Subcutaneous adipose tissue (tissue), 4 donors: ENCODE measurements around the gene OSBPL3. TPM values are rescaled to one million over a fixed set of nuclear protein-coding genes. Genes with fewer than 3 reads are reported as not detected.

Experiments used
- total RNA-seq, 4 donors: library from RNA; depleted of rRNA; stranded (reverse); fragments of >200 nt; gene quantifications; one replicate each; pipeline ENCODE4 v1.1.0, GENCODE V29; 2016
- TF ChIP-seq, protein P1 (sequence below): fragments of 450-650 bp; IDR thresholded peaks from one replicate; pipeline ENCODE4 v1.5.1; 2016; ENCODE audit warnings: low read depth, mild to moderate bottlenecking, control low read depth, antibody characterized with exemption, moderate library complexity

Gene OSBPL3
- total RNA-seq, 4 donors from 2014 or later = 4.9 to 33.1 (median 9.4) TPM

DNA sequence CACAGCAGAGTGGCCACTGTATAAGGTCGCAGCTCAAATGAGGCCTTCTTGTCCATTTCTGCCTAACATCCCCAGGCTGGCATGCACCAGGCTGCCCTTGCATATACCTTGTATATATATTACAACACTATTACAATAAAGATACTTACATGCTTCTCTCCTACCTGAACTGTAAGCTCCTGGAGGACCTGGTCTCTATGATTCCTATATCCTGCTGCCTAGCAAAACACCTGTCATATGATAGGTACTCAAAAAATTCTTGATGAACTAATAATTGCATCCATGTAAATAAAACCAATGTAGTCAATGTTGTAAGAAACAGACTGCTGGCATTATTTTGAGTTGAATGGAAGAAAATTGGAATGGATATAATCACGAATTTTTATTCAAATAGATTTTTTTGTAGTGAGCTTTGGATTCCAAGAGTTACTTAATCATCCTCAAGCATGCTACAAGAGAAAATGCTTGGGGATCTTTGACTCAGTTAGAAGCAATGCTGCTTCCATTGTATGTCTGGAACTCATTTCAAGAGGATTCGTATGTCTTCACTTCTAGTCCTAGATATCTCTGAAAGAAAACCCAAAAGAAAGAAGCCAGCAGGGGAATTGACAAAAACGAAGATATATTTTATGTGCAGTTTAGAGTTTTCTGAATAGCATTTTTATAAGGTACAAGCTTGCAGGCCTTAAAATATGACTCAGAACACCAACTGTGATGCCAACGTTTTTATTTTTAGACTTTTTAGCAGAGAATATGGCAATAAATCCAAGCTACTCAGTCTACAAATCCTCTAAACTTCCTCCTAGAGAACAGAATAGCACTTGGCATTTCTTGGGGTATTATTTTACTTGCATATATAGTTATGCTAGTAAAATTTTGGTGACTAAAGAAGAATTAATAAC, 53.1 kb downstream of the OSBPL3 start:
- TF ChIP-seq, protein P1, sequence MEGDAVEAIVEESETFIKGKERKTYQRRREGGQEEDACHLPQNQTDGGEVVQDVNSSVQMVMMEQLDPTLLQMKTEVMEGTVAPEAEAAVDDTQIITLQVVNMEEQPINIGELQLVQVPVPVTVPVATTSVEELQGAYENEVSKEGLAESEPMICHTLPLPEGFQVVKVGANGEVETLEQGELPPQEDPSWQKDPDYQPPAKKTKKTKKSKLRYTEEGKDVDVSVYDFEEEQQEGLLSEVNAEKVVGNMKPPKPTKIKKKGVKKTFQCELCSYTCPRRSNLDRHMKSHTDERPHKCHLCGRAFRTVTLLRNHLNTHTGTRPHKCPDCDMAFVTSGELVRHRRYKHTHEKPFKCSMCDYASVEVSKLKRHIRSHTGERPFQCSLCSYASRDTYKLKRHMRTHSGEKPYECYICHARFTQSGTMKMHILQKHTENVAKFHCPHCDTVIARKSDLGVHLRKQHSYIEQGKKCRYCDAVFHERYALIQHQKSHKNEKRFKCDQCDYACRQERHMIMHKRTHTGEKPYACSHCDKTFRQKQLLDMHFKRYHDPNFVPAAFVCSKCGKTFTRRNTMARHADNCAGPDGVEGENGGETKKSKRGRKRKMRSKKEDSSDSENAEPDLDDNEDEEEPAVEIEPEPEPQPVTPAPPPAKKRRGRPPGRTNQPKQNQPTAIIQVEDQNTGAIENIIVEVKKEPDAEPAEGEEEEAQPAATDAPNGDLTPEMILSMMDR = no peak

DNA sequence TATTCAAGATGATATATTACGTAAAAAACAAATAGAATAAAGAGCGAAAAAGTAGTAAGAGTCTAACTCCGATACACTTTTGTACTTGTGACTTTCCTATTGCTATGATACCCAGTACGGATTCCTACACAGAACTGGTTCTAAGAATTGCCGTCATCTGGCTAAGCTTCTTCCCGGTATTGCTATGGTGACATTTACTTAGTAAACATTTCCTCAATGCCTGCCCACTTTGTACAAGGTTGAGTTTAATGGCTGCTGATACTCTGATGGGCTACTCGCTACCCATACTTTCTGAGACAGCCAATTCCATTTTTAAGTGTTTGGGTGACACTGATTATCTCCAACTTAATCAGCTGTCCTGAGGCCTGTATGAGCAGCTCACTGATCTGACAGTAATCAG, 55.6 kb downstream of the OSBPL3 start:
- TF ChIP-seq, protein P1 = no peak

DNA sequence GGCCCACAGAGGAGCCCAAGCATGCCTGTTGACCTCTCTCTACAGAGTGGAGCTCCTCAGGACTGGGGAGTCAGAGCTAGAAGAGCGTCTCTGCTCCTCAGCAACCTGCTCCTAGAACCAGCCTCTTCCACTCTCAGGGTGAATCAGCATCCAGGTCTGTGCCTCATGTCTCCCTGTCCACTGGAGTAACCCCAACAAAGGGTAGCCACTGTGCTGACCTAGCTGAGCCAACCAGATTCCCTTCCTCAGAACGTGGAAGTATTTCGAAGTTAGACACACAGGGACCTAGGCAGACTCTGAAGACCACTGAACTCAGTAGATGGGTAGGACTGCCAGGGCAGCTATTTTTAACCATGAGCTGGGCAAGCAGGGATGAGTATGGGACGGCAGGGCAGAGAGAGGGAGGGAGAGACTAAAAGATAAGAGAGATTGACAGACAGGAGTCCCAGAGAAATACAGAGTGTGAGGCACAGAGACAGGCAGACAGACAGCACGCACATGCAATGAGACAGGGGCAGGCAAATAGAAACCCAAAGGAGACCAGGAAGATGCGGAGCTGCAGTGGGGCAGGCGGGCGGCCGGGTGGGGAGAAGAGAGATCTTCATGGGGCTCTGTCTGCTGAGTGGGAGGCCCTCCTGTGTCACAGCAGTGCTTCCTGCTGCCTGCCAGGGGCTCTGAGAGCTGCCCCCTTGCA, 56.7 kb downstream of the OSBPL3 start:
- TF ChIP-seq, protein P1 = no peak

DNA sequence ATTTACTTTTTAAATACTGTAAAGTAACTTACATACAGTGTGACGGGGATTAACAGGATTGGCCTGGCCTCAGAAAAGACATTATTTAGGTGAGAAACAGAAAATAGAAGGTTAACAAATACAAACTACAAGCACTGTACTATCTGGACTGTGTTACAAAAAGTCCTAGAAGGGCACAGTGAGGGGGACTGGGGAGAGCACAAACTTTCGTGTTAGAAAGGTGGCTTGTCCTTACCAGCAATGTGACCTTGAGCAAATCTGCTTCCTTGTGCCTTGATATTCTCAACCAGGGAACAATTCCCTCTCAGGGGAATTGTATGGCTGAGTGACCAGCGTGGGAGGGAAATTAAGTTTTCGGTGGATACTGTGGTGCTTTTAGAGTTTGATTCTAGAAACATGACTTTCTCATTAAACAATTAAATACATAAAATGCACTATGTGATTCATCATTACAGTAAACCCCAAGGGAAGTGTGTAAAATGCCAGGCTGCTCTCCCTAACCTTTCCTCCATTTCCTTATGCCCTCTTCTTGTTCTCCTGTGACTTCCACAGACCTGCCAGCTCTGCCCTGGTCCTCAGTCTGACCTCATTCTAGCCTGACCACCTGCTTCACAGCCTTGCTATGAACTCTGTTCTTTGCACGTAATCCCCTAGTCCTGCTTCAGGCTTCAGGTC, 57.7 kb downstream of the OSBPL3 start:
- TF ChIP-seq, protein P1 = no peak

DNA sequence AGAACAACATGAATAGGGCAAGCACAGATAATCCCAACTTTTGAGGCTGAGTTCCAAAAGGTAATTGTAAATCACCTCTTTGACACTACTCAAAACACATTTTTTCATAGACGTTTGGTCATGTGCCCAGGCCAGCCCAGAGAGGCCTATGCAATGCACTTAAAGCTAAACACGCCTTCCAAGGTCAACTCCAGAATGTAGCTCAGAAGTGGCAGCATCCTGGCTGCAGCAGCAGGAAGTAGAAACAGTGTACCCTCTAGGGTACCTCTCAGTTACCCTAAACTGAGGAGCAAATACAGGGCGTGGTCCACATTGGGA, 58.7 kb downstream of the OSBPL3 start:
- TF ChIP-seq, protein P1 = no peak

DNA sequence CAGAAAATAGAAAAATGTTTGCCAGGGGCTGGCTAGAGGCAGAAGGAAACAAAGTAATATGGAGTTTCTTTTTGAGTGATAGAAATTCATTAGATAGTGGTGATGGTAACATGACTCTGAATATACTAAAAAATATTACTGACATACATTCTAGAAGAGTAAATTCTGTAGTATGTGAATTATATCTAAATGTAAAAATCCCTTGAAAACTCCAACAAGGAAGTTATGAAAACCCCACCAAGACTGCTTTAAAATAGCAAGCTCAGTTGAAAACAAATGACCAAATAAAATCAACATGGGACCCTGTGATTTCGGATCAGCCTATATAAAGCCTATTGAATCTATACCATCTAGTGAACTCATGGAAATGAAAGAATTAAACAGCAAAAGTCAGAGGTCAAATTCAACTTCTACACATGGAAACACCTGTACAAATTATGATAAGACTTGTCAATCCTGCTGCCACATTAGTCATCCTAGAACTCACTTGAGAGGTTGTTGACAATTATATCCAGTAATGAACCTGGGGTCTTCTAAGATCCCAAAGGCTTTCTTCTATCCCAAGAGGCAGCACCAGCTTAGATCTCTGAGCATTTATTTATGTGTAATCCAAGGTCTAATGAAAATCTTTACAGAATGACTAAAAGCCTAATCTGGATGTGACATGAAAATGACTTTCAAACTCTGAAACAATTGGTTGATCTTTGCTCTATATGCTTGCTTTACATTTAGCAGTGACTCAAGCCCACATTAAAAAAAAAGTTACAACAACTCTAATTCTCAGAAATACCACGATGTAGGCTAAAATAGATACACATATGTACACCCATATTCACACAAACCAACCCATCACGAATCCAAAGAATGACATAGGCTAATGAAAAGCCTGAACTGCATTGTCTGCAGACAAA, 59.3 kb downstream of the OSBPL3 start:
- TF ChIP-seq, protein P1 = no peak
